Kidney (tissue), 14 donors: ENCODE data around the gene PITX3. TPM values are rescaled to one million over a fixed set of nuclear protein-coding genes. Genes with fewer than 3 reads are reported as not detected.

ENCODE experiments used
- DNase-seq, 5 donors: peaks; one replicate each; pipeline ENCODE4 v3.0.0-alpha.2; 2013 to 2020
- FAIRE-seq: peaks from 2 replicates; lab custom pipeline; 2012; peaks lifted over from hg19 to GRCh38; lab: Jason Lieb, UNC
- H3K27ac ChIP-seq, 2 donors: one replicate each; pipeline ENCODE4 v1.7.0; 2013; ENCODE audit warnings: low read depth in 2 of 2, low read length in 2 of 2, inconsistent platforms in 1 of 2
- H3K27me3 ChIP-seq: one replicate; pipeline ENCODE4 v1.7.1; 2013; ENCODE audit warnings: low read length, inconsistent platforms; ENCODE audit not compliant: control insufficient read depth, insufficient read depth
- H3K36me3 ChIP-seq, 3 donors: one replicate each; pipeline versions ENCODE4 v1.7.0 to v1.7.1; 2013; ENCODE audit warnings: low read length in 3 of 3, control low read depth in 1 of 3, inconsistent platforms in 1 of 3; ENCODE audit not compliant: insufficient read depth in 3 of 3, control insufficient read depth in 2 of 3
- H3K4me1 ChIP-seq, 3 donors: one replicate each; pipeline versions ENCODE4 v1.7.0 to v1.7.1; 2013; ENCODE audit warnings: low read length in 3 of 3, inconsistent platforms in 1 of 3, low read depth in 1 of 3; ENCODE audit not compliant: control insufficient read depth in 2 of 3, insufficient read depth in 2 of 3
- H3K4me3 ChIP-seq, 3 donors: one replicate each; pipeline versions ENCODE4 v1.7.0 to v1.8.1; 2013; ENCODE audit warnings: low read length in 3 of 3, control low read depth in 1 of 3, inconsistent platforms in 1 of 3
- H3K9ac ChIP-seq, 3 donors: one replicate each; pipeline versions ENCODE4 v1.7.0 to v1.7.1; 2013; ENCODE audit warnings: low read length in 3 of 3, control low read depth in 1 of 3, inconsistent platforms in 1 of 3
- H3K9me3 ChIP-seq, 3 donors: one replicate each; pipeline versions ENCODE4 v1.7.0 to v1.7.1; 2013; ENCODE audit warnings: low read length in 3 of 3, control low read depth in 1 of 3, inconsistent platforms in 1 of 3; ENCODE audit not compliant: control insufficient read depth in 2 of 3, insufficient read depth in 1 of 3
- intact Hi-C: fragments of 100-400 bp; cut with DNase I; formaldehyde crosslinking; loops from one replicate; pipeline ENCODE4 v1.11.1; 2022
- polyA plus RNA-seq: library from polyadenylated mRNA; stranded (reverse); fragments of 350-450 nt; fragmentation: Illumina TruSeq; extraction: RNeasy Lipid Tissue Mini Kit (QIAGEN cat#74804); gene quantifications from one replicate; pipeline ENCODE4 v1.2.3, GENCODE V29; 2014; ENCODE audit warnings: low read depth, low replicate concordance; ENCODE audit not compliant: insufficient read depth
- total RNA-seq: library from RNA; stranded (reverse); fragmentation: NEBNext Ultra II Directional; extraction: Animal tissue kit (Norgen Biotek cat#: 25700); gene quantifications from one replicate; pipeline ENCODE4 v1.2.1, GENCODE V29; 2021
- TF ChIP-seq, protein P1 (sequence below): IDR thresholded peaks from 3 replicates; pipeline ENCODE4 v1.5.1; 2012; ENCODE audit warnings: mild to moderate bottlenecking, moderate library complexity, borderline replicate concordance; ENCODE audit not compliant: insufficient read depth; ENCODE audit errors: extremely low read depth
- donor health status: control.
- donor health status: control.
- donor health status: control.
- donor health status: control.
- donor health status: control.
- donor health status: DM: yes; HTN: yes; CAD: no.
- donor health status: Normal renal cell carcinoma (clear cell type).

Gene PITX3
- total and polyA plus RNA-seq, 2 donors from 2014 or later, result 0.39 TPM; not detected in 1

GRCh38 chr10:102287991-102288390 lies 46.7 kb upstream of the PITX3 start:
- H3K27me3 ChIP-seq, result no peaks in the 10 kb centered on the region
- H3K9me3 ChIP-seq, result no peaks in the 10 kb centered on the region
- TF ChIP-seq, protein P1, sequence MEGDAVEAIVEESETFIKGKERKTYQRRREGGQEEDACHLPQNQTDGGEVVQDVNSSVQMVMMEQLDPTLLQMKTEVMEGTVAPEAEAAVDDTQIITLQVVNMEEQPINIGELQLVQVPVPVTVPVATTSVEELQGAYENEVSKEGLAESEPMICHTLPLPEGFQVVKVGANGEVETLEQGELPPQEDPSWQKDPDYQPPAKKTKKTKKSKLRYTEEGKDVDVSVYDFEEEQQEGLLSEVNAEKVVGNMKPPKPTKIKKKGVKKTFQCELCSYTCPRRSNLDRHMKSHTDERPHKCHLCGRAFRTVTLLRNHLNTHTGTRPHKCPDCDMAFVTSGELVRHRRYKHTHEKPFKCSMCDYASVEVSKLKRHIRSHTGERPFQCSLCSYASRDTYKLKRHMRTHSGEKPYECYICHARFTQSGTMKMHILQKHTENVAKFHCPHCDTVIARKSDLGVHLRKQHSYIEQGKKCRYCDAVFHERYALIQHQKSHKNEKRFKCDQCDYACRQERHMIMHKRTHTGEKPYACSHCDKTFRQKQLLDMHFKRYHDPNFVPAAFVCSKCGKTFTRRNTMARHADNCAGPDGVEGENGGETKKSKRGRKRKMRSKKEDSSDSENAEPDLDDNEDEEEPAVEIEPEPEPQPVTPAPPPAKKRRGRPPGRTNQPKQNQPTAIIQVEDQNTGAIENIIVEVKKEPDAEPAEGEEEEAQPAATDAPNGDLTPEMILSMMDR, result no peak
- peaks cover 0 to 5% (median 0%) of the 10 kb centered on the region in 3 donors for H3K4me1 ChIP-seq
- no peak overlapping the region for H3K27ac ChIP-seq
- FAIRE-seq, result no peak
- no peaks in the 10 kb centered on the region for H3K36me3 ChIP-seq
- intact Hi-C loops, result no loop called here
- H3K4me3 ChIP-seq, result no peak overlapping the region
- DNase-seq, result no peak
- no peak overlapping the region for H3K9ac ChIP-seq

GRCh38 chr10:102287538-102287937 lies 46.2 kb upstream of the PITX3 start:
- Histone ChIP-seq H3K4me1 (peaks cover 0 to 7% (median 0%) of the 10 kb centered on the region in 3 donors), H3K4me3 (no peak overlapping the region), H3K9ac (no peak overlapping the region), H3K27ac (no peak overlapping the region), H3K36me3 (no peaks in the 10 kb centered on the region), H3K9me3 (no peaks in the 10 kb centered on the region), H3K27me3 (no peaks in the 10 kb centered on the region)
- FAIRE-seq, result no peak
- TF ChIP-seq, protein P1, result no peak
- DNase-seq, result no peak
- intact Hi-C loops, result no loop called here

DNA sequence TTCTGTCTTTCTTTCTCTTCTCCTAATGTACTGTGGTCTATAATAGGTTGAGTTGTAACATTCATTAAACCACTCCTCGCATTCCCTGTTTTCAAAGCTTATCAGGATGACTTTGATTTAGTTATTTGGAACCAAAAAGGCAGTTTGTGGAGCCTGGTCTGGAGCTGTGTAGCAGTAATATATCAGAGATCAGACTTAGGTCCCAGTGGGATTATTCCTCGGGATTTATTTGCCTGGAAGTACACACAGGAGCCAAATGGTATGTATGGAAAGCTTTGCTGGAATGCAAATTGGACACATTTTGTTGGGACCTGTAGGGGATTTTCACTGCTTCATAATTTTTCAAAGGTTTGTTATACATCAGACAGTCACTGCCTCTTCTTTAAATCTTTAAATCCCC lies 44.9 kb upstream of the PITX3 start:
- DNase-seq, result peak in 2 of 5 donors; percentile 52 to 73
- Histone ChIP-seq H3K36me3 (no peaks in the 10 kb centered on the region), H3K27ac (no peak overlapping the region)

More for the DNA sequence above, 44.9 kb upstream of the PITX3 start:
- Histone ChIP-seq H3K9ac (no peak overlapping the region), H3K4me1 (peaks cover 0 to 7% (median 0%) of the 10 kb centered on the region in 3 donors), H3K4me3 (no peak overlapping the region), H3K27me3 (no peaks in the 10 kb centered on the region), H3K9me3 (no peaks in the 10 kb centered on the region)
- intact Hi-C loops, result no loop called here
- no peak for FAIRE-seq
- TF ChIP-seq, protein P1, result no peak
